Measurements from ENCODE around the gene PPP1R12B.
"Not testable (repeated sequence)": the region's sequence is repeated elsewhere in the genome, so short reads cannot be mapped to it uniquely, and the experiment has no call there.

The PPP1R12B gene

GRCh38 chr1:202615501-202616354 is 267.2 kb downstream of the PPP1R12B start:
- Histone ChIP-seq H3K4me3 (no peak overlapping the region), H3K36me3 (no peaks in the 10 kb centered on the region), H3K4me1 (peaks cover 0 to 55% (median 32%) of the 10 kb centered on the region in 4 donors), H3K9me3 (no peaks in the 10 kb centered on the region), H3K27ac (peak overlapping the region; percentile 62 to 78), H3K27me3 (no peaks in the 10 kb centered on the region)
- TF ChIP-seq, protein P1, sequence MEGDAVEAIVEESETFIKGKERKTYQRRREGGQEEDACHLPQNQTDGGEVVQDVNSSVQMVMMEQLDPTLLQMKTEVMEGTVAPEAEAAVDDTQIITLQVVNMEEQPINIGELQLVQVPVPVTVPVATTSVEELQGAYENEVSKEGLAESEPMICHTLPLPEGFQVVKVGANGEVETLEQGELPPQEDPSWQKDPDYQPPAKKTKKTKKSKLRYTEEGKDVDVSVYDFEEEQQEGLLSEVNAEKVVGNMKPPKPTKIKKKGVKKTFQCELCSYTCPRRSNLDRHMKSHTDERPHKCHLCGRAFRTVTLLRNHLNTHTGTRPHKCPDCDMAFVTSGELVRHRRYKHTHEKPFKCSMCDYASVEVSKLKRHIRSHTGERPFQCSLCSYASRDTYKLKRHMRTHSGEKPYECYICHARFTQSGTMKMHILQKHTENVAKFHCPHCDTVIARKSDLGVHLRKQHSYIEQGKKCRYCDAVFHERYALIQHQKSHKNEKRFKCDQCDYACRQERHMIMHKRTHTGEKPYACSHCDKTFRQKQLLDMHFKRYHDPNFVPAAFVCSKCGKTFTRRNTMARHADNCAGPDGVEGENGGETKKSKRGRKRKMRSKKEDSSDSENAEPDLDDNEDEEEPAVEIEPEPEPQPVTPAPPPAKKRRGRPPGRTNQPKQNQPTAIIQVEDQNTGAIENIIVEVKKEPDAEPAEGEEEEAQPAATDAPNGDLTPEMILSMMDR (IDR thresholded peaks at IDR 0.05) = no peak
- DNase-seq = peak in 1 of 2 donors; percentile 34
- intact Hi-C loops (cut with DNase I; ENCODE audit: low total_unique reads) = no loop called here

- H3K9me3 ChIP-seq = no peaks in the 10 kb centered on the region
- H3K27ac ChIP-seq = peak overlapping the region; percentile 62 to 78
- TF ChIP-seq, protein P1 (IDR thresholded peaks at IDR 0.05) = no peak
- H3K4me1 ChIP-seq = peaks cover 0 to 55% (median 32%) of the 10 kb centered on the region in 4 donors
- H3K27me3 ChIP-seq = no peaks in the 10 kb centered on the region
- intact Hi-C loops (cut with DNase I; ENCODE audit: low total_unique reads) = no loop called here
- no peak for DNase-seq
- no peak overlapping the region for H3K4me3 ChIP-seq
- no peaks in the 10 kb centered on the region for H3K36me3 ChIP-seq
Observed at GRCh38 chr1:202616355-202616915, 267.9 kb downstream of the PPP1R12B start.

GRCh38 chr1:202619012-202619411 is 270.5 kb downstream of the PPP1R12B start:
- H3K36me3 ChIP-seq; H3K9me3 ChIP-seq; H3K4me3 ChIP-seq; DNase-seq; H3K27me3 ChIP-seq; intact Hi-C loops (cut with DNase I; ENCODE audit: low total_unique reads): not testable (repeated sequence)
- peak overlapping the region; percentile 55 to 66 for H3K27ac ChIP-seq
- H3K4me1 ChIP-seq = peaks cover 0 to 71% (median 46%) of the 10 kb centered on the region in 4 donors

DNA sequence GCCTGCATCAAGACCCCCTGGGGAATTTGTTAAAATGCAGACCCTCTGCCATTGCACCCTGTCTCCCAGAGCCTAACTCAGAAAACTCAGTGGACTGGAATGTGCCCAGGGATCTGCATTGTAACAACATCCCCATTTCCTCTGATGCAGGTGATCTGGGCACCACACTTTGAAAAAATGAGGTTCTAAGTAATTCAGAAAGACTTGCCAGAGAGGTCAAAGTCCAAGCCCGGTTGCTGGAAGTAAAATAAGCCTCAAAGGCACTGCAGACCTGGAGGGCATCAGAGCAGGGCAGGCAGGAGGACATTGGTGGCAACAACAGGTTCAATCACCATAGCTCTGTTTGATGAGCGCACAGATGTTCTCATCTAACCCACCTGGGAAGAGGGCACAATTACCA is 271.0 kb downstream of the PPP1R12B start:
- intact Hi-C loops (cut with DNase I; ENCODE audit: low total_unique reads) = no loop called here
- H3K4me3 ChIP-seq = no peak overlapping the region
- TF ChIP-seq, protein P1 (IDR thresholded peaks at IDR 0.05) = no peak
- DNase-seq = no peak
- H3K9me3 ChIP-seq = no peaks in the 10 kb centered on the region
- no peaks in the 10 kb centered on the region for H3K36me3 ChIP-seq
- no peaks in the 10 kb centered on the region for H3K27me3 ChIP-seq
- peaks cover 0 to 69% (median 43%) of the 10 kb centered on the region in 4 donors for H3K4me1 ChIP-seq
- H3K27ac ChIP-seq = peak overlapping the region; percentile 55 to 66

- H3K36me3 ChIP-seq; H3K9me3 ChIP-seq; H3K4me3 ChIP-seq; H3K27ac ChIP-seq; H3K27me3 ChIP-seq; intact Hi-C loops (cut with DNase I; ENCODE audit: low total_unique reads): not testable (repeated sequence)
- peaks cover 0 to 68% (median 37%) of the 10 kb centered on the region in 4 donors for H3K4me1 ChIP-seq
- peak in 1 of 2 donors; percentile 14 for DNase-seq
Observed at GRCh38 chr1:202620036-202620435, 271.5 kb downstream of the PPP1R12B start.

DNA sequence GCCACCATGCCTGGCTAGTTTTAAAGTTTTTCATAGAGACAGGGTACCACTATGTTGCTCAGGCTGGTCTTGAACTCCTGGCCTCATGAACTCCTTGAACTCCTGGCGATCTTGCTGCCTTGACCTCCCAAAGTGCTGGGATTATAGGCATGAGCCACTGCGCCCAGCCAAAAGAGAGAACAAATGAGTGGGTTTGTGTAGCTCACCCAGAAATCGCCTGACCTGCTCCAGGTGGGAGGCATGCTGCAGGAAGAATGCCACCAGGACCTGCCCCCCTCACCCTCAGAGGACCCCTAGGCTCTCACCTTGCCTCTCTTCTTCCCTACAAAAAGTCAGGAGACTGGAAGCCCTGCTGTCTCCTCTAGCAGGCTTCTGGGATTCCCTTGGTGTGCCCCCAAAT is 272.9 kb downstream of the PPP1R12B start:
- H3K4me1 ChIP-seq = peaks cover 0 to 62% (median 28%) of the 10 kb centered on the region in 4 donors
- no peak overlapping the region for H3K4me3 ChIP-seq
- peak in 1 of 2 donors; percentile 7 for DNase-seq
- no peaks in the 10 kb centered on the region for H3K9me3 ChIP-seq
- intact Hi-C loops (cut with DNase I; ENCODE audit: low total_unique reads) = no loop called here
- no peaks in the 10 kb centered on the region for H3K36me3 ChIP-seq
- TF ChIP-seq, protein P1 (IDR thresholded peaks at IDR 0.05) = no peak
- H3K27me3 ChIP-seq = no peaks in the 10 kb centered on the region
- H3K27ac ChIP-seq = no peak overlapping the region

Measured in tibial artery (tissue), 4 donors.